ENCODE measurements around the gene AP1S3.

Gene AP1S3

GRCh38 chr2:223722226-223722625, 115.2 kb downstream of the AP1S3 start:
- DNase-seq (ENCODE audit: low read depth), result no peak

DNA sequence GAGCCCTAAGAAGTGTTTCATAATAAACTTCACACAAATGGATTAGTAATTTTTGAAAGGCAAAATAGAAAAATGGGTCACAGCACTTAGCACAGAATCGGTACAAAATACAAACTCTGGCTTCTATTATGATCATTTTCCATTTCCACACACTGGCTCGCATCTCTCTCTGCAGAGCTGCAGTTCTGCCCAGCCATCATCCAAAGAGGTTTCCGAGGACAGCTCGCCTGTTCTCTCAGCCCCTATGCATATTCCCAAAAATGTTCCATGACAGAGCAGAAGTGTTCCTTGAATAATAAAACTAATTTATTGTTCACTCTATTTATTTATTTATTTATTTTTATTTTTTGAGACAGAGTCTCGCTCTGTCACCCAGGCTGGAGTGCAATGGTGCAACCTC, 115.6 kb downstream of the AP1S3 start:
- no peak for DNase-seq (ENCODE audit: low read depth)

- no peak for DNase-seq (ENCODE audit: low read depth)
Observed at GRCh38 chr2:223720367-223720766, 117.0 kb downstream of the AP1S3 start.

DNA sequence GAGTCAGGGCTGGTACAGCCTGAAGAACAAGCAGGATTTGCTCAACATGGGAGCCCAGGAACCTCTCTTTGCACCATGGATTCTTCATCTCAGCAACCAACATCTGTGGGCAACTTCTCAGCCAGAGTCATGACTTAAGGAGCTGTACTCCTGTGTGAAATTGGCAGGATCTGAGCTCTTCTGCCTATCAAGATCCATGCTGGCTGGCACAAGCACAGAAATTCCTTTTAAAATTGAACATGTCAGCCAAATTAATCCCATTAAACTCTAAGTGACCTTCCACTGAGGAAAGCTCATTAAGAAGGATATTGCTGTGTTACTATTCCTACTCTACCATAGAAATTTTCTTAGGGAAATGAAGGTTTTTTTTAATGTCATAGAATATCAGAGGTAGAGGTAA, 124.7 kb downstream of the AP1S3 start:
- DNase-seq (ENCODE audit: low read depth), result no peak

- no peak for DNase-seq (ENCODE audit: low read depth)
Observed at GRCh38 chr2:223711596-223712326, 125.6 kb downstream of the AP1S3 start.

Measured in T-helper 22 cell (primary cell).